MM.1S (cell line): ENCODE measurements around the gene CTSO.

Experiments
- DNase-seq: peaks from one replicate; pipeline ENCODE4 v3.0.0-alpha.2; 2015
- H2AFZ ChIP-seq: fragments of 300-600 bp; sonication (generic); 2 replicates; pipeline ENCODE4 v1.6.0; 2016; ENCODE audit warnings: antibody characterized with exemption, low read length
- H3F3A ChIP-seq: fragments of 300-600 bp; sonication (generic); 2 replicates; pipeline ENCODE4 v1.6.1; 2016; ENCODE audit warnings: mild to moderate bottlenecking, antibody characterized with exemption, low read length, moderate library complexity, mixed read lengths; ENCODE audit not compliant: insufficient read depth
- H3K27ac ChIP-seq: fragments of 300-600 bp; sonication (generic); 2 replicates; pipeline ENCODE4 v1.5.1; 2016; ENCODE audit warnings: mild to moderate bottlenecking, low read length
- H3K27me3 ChIP-seq: fragments of 300-600 bp; sonication (generic); replicated peaks from 2 replicates; pipeline ENCODE4 v1.6.0; 2016; ENCODE audit warnings: low read length; ENCODE audit not compliant: insufficient read depth
- H3K36me3 ChIP-seq: fragments of 300-600 bp; sonication (generic); replicated peaks from 2 replicates; pipeline ENCODE4 v1.6.1; 2016; ENCODE audit warnings: mild to moderate bottlenecking, low read length, mixed read lengths; ENCODE audit not compliant: insufficient read depth
- H3K4me1 ChIP-seq: fragments of 300-600 bp; sonication (generic); 2 replicates; pipeline ENCODE4 v1.6.1; 2016; ENCODE audit warnings: low read length, mixed read lengths
- H3K4me2 ChIP-seq: fragments of 300-600 bp; sonication (generic); 2 replicates; pipeline ENCODE4 v1.6.0; 2016; ENCODE audit warnings: low read depth, low read length
- H3K4me3 ChIP-seq: fragments of 300-600 bp; sonication (generic); 2 replicates; pipeline ENCODE4 v1.5.1; 2016; ENCODE audit warnings: low read length, mixed read lengths
- H3K79me2 ChIP-seq: fragments of 300-600 bp; sonication (generic); 2 replicates; pipeline ENCODE4 v1.6.1; 2016; ENCODE audit warnings: mixed run types, low read length, mixed read lengths
- H3K9ac ChIP-seq: fragments of 300-600 bp; sonication (generic); 2 replicates; pipeline ENCODE4 v1.6.1; 2016; ENCODE audit warnings: low read length, mixed read lengths
- H3K9me2 ChIP-seq: fragments of 300-600 bp; sonication (generic); replicated peaks from 2 replicates; pipeline ENCODE4 v1.6.1; 2016; ENCODE audit warnings: mild to moderate bottlenecking, low read length, mixed read lengths; ENCODE audit not compliant: insufficient read depth
- H3K9me3 ChIP-seq: fragments of 300-600 bp; sonication (generic); replicated peaks from 2 replicates; pipeline ENCODE4 v1.6.1; 2016; ENCODE audit warnings: mild to moderate bottlenecking, low read length, mixed read lengths; ENCODE audit not compliant: insufficient read depth
- H4K20me1 ChIP-seq: fragments of 300-600 bp; sonication (generic); 2 replicates; pipeline ENCODE4 v1.6.1; 2016; ENCODE audit warnings: mild to moderate bottlenecking, low read length, moderate library complexity, mixed read lengths; ENCODE audit not compliant: insufficient read depth
- CTCF ChIP-seq: fragments of 300-600 bp; sonication (generic); IDR thresholded peaks from 2 replicates; pipeline ENCODE4 v1.5.1; 2016; ENCODE audit warnings: antibody characterized with exemption, low read length, mixed read lengths
- EZH2 ChIP-seq: fragments of 300-600 bp; sonication (generic); optimal IDR thresholded peaks from 2 replicates; pipeline ENCODE3; 2017; ENCODE audit warnings: low read depth, mild to moderate bottlenecking, antibody characterized with exemption, low read length, mixed read lengths
- EZH2phosphoT487 ChIP-seq: fragments of 300-600 bp; sonication (generic); IDR thresholded peaks from 2 replicates; pipeline ENCODE4 v1.6.1; 2018; ENCODE audit warnings: antibody characterized with exemption, low read length

The CTSO gene

GRCh38 chr4:155966731-155967395, 13.2 kb upstream of the CTSO start:
- H2AFZ ChIP-seq, result no peak overlapping the region
- no peak overlapping the region for H3K27ac ChIP-seq
- TF ChIP-seq EZH2 (no peak), EZH2phosphoT487 (no peak), CTCF (no peak)
- no peak overlapping the region for H3K9ac ChIP-seq
- H3K36me3 ChIP-seq, result no peaks in the 10 kb centered on the region
- H3K9me2 ChIP-seq, result no peaks in the 10 kb centered on the region
- H3K27me3 ChIP-seq, result no peaks in the 10 kb centered on the region
- no peak overlapping the region for H3K4me3 ChIP-seq
- no peaks in the 10 kb centered on the region for H3K79me2 ChIP-seq
- H3F3A ChIP-seq, result no peaks in the 10 kb centered on the region
- no peaks in the 10 kb centered on the region for H4K20me1 ChIP-seq
- no peaks in the 10 kb centered on the region for H3K9me3 ChIP-seq
- no peaks in the 10 kb centered on the region for H3K4me1 ChIP-seq
- DNase-seq, result no peak
- no peak overlapping the region for H3K4me2 ChIP-seq

GRCh38 chr4:155966171-155966570, 12.5 kb upstream of the CTSO start:
- no peaks in the 10 kb centered on the region for H3K9me2 ChIP-seq
- H3K79me2 ChIP-seq, result no peaks in the 10 kb centered on the region
- no peaks in the 10 kb centered on the region for H3K27me3 ChIP-seq
- H3K4me3 ChIP-seq, result no peak overlapping the region
- TF ChIP-seq EZH2, result no peak
- no peak for TF ChIP-seq EZH2phosphoT487
- TF ChIP-seq CTCF, result no peak
- H3K9ac ChIP-seq, result no peak overlapping the region
- H3K27ac ChIP-seq, result no peak overlapping the region
- no peak overlapping the region for H3K4me2 ChIP-seq
- no peaks in the 10 kb centered on the region for H3K9me3 ChIP-seq
- H3K4me1 ChIP-seq, result no peaks in the 10 kb centered on the region
- DNase-seq, result no peak
- H2AFZ ChIP-seq, result no peak overlapping the region
- no peaks in the 10 kb centered on the region for H4K20me1 ChIP-seq
- H3K36me3 ChIP-seq, result no peaks in the 10 kb centered on the region
- no peaks in the 10 kb centered on the region for H3F3A ChIP-seq

DNA sequence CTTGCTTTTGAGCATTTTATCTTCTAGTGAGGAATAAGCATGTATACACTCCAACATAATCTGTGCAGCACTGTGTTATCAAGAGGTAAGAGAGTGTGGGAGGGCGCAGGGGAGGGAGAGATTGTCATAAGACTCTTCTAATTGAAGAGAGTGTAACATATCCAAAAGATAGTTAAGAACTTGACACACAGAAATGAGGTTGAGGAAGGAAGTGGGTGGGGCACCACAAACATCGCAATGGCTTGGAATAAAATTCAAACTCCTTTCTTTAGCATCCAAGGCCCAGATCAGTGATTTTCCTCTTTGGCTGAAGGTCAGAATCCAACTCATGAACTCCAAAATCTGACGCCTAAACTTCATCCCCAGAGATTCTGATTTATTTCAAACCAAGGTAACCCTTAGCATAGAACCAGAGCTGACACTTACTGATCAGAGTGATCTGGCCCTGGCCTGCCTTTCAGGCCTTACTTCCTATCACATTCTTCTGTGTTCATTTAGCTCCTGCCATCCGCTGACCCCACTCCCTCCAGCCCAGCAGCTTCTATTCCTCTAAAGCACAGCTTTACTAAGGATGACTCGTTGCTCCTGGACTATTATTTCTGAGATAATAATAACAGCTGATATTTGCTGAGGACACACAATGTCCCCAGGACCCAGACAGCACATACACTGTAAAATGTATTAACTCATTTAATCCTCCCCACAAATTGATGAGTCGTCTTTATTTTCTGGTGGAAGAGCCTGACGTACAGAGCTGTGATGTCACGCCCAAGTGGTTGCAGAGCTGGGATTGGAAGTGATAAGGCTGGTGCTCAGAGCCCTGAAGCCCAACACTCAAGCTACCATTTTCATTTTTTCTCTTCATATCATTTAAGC, 10.6 kb upstream of the CTSO start:
- Histone ChIP-seq H2AFZ (no peak overlapping the region), H3K9ac (no peak overlapping the region), H3K9me3 (no peaks in the 10 kb centered on the region), H4K20me1 (no peaks in the 10 kb centered on the region), H3K27me3 (no peaks in the 10 kb centered on the region), H3K27ac (no peak overlapping the region), H3K4me3 (no peak overlapping the region), H3K4me2 (no peak overlapping the region), H3K36me3 (no peaks in the 10 kb centered on the region), H3K79me2 (no peaks in the 10 kb centered on the region), H3K4me1 (no peaks in the 10 kb centered on the region), H3F3A (no peaks in the 10 kb centered on the region), H3K9me2 (no peaks in the 10 kb centered on the region)
- DNase-seq, result no peak
- TF ChIP-seq EZH2phosphoT487 (no peak), EZH2 (no peak), CTCF (no peak)
